Effector memory CD8-positive, alpha-beta T cell (primary cell): ENCODE measurements around the gene OR5J2.
"Not testable (repeated sequence)": the region's sequence is repeated elsewhere in the genome, so short reads cannot be mapped to it uniquely, and the experiment has no call there.

Experiments used
- ATAC-seq: fragments of 150-1000 bp; cut with Tn5 transposase; replicated peaks from 2 replicates; pipeline ENCODE4 v1.10.0; 2021; ENCODE audit warnings: mild to moderate bottlenecking, moderate library complexity
- DNase-seq, 3 experiments: peaks; one replicate each; pipeline ENCODE4 v3.0.0; 2021
- H3K27ac Mint-ChIP-seq, 2 donors: one replicate each; pipeline ENCODE4 v1.8.0; 2022; ENCODE audit warnings: mild to moderate bottlenecking in 2 of 2, mixed read lengths in 2 of 2, moderate library complexity in 2 of 2
- H3K27me3 Mint-ChIP-seq, 2 donors: one replicate each; pipeline ENCODE4 v1.8.0; 2022; ENCODE audit warnings: mixed read lengths in 2 of 2
- H3K36me3 Mint-ChIP-seq: one replicate; pipeline ENCODE4 v1.8.0; 2022; ENCODE audit warnings: mild to moderate bottlenecking, moderate library complexity, mixed read lengths; ENCODE audit not compliant: insufficient read depth
- H3K4me1 Mint-ChIP-seq, 2 donors: one replicate each; pipeline ENCODE4 v1.8.0; 2022; ENCODE audit warnings: low read depth in 2 of 2, mixed read lengths in 2 of 2
- H3K4me3 Mint-ChIP-seq, 2 donors: one replicate each; pipeline ENCODE4 v1.8.0; 2022; ENCODE audit warnings: mild to moderate bottlenecking in 2 of 2, mixed read lengths in 2 of 2, moderate library complexity in 2 of 2
- H3K9me3 Mint-ChIP-seq, 2 donors: one replicate each; pipeline ENCODE4 v1.8.0; 2022; ENCODE audit warnings: mixed read lengths in 2 of 2
- total RNA-seq, 9 experiments: gene quantifications; one replicate each; lab custom pipeline; 2026; lab: John Stamatoyannopoulos, UW

OR5J2 gene
- total RNA-seq: 0 reads per million in 9 experiments

- Mint-ChIP-seq H3K4me3 (no peak within 1 kb of the TSS), H3K9me3 (peaks cover 5 to 7% of the 10 kb centered on the region in 2 donors), H3K27me3 (no peaks in the 10 kb centered on the region), H3K27ac (no peak within 1 kb of the TSS), H3K36me3 (no peaks in the 10 kb centered on the region), H3K4me1 (no peaks in the 10 kb centered on the region)
- DNase-seq: no peak
- ATAC-seq: no peak
Observed at GRCh38 chr11:56176318-56176717, at the start of gene OR5J2. TSS of gene OR5J2 (plus strand) at chr11:56176618. CDS start at chr11:56176618, 0 bp downstream.

DNA sequence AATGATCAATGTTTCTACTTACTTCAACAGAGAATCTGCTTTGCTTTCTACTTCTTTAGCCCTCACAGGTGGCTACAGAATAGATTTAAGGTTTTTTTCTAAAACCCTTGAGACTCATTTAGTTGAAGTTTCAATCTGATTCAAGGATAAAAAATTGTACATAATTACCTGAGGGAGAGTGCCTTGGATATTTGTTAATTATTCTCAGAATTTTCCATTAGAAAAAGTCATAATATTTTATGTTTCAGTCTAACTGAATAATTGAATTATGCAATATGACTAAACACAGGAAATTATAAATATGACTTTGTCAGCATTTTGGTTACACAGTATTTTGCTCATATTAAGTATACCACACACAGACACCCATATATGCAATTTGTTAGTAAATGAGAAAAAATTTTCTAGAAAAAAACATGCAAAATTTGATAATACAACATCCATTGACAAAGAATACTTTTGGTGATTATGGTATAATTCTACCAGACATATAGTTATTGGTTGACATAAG lies 36.2 kb upstream of the OR5J2 start, which contains the start of gene OR8J3:
Gene OR8J3, minus strand, starts transcription at position 51 of the 511 bp plus-strand sequence. CDS start 2,483 bp downstream, outside the sequence.
- H3K4me3 Mint-ChIP-seq: no peak within 1 kb of the TSS
- peaks cover 0 to 6% of the 10 kb centered on the region in 2 donors for H3K9me3 Mint-ChIP-seq
- ATAC-seq (no peak), DNase-seq (no peak)
- H3K27me3 Mint-ChIP-seq: no peaks in the 10 kb centered on the region
- no peaks in the 10 kb centered on the region for H3K36me3 Mint-ChIP-seq
- H3K4me1 Mint-ChIP-seq: no peaks in the 10 kb centered on the region
- H3K27ac Mint-ChIP-seq: no peak within 1 kb of the TSS

DNA sequence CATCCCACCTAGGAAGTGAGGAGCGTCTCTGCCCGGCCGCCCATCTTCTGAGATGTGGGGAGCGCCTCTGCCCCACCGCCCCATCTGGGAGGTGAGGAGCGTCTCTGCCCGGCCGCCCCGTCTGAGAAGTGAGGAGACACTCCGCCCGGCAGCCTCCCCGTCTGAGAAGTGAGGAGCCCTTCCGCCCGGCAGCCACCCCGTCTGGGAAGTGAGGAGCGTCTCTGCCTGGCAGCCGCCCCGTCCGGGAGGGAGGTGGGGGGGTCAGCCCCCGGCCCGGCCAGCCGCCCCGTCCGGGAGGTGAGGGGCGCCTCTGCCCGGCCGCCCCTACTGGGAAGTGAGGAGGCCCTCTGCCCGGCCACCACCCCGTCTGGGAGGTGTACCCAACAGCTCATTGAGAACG lies 32.7 kb upstream of the OR5J2 start:
- not testable (repeated sequence) for DNase-seq, H3K4me3 Mint-ChIP-seq, ATAC-seq, H3K27me3 Mint-ChIP-seq, H3K4me1 Mint-ChIP-seq, H3K9me3 Mint-ChIP-seq, H3K27ac Mint-ChIP-seq, H3K36me3 Mint-ChIP-seq

DNA sequence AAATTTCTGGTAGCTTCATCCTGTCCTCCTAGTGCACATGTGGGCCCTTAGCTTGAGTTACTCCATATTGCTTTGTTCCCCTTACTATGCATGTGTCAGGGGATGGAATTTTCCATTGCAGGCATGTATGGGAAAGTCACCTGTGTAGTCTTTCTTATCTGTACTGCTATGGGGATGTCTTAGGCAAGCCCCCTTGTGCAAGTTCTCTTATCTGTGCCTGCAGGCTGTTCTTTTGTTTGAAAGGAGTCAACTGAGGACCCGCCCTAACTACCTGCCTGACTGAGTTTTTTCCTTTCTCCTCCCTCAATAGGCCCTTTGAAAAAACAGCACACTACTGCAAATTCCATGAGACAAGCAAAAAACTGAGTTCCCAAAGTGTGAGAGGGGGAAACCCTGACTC lies 25.0 kb upstream of the OR5J2 start:
- H3K4me3 Mint-ChIP-seq: no peak overlapping the region
- no peaks in the 10 kb centered on the region for H3K4me1 Mint-ChIP-seq
- no peaks in the 10 kb centered on the region for H3K27me3 Mint-ChIP-seq
- H3K27ac Mint-ChIP-seq: no peak overlapping the region
- DNase-seq: no peak
- ATAC-seq: no peak
- H3K36me3 Mint-ChIP-seq: no peaks in the 10 kb centered on the region
- H3K9me3 Mint-ChIP-seq: peaks cover 11 to 15% of the 10 kb centered on the region in 2 donors

GRCh38 chr11:56152333-56152732 lies 24.1 kb upstream of the OR5J2 start:
- no peaks in the 10 kb centered on the region for H3K4me1 Mint-ChIP-seq

DNA sequence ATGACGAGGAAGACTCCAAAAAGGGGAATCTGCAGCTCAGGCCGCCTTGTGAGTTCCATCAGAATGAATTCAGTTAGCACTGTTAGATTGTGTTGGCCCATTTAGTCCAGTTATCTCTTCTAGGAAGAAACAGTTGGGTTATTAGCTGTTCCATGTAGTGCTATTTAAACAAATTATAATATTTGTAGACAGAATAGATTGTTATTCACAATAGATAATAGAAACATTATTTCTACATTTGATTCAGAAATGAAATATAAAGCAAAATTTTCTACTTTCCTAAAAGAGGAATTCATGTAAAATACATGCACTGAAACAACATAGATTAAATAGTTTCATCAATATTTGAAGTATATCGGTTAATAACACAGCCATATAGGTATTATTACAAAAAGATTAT lies 16.2 kb upstream of the OR5J2 start, which contains the start of gene OR8K5:
Gene OR8K5, minus strand, starts transcription at position 101 of the 400 bp plus-strand sequence. Its CDS starts 0 bp downstream, at position 101.
- Mint-ChIP-seq H3K9me3 (peaks cover 7 to 19% of the 10 kb centered on the region in 2 donors), H3K36me3 (no peaks in the 10 kb centered on the region), H3K27ac (no peak within 1 kb of the TSS), H3K27me3 (no peaks in the 10 kb centered on the region), H3K4me3 (no peak within 1 kb of the TSS), H3K4me1 (no peaks in the 10 kb centered on the region)
- DNase-seq (no peak), ATAC-seq (no peak)

More at GRCh38 chr11:56152333-56152732, 24.1 kb upstream of the OR5J2 start:
- H3K36me3 Mint-ChIP-seq: no peaks in the 10 kb centered on the region
- DNase-seq: no peak
- ATAC-seq: no peak
- peaks cover 13 to 21% of the 10 kb centered on the region in 2 donors for H3K9me3 Mint-ChIP-seq
- no peak overlapping the region for H3K4me3 Mint-ChIP-seq
- no peak overlapping the region for H3K27ac Mint-ChIP-seq
- no peaks in the 10 kb centered on the region for H3K27me3 Mint-ChIP-seq

DNA sequence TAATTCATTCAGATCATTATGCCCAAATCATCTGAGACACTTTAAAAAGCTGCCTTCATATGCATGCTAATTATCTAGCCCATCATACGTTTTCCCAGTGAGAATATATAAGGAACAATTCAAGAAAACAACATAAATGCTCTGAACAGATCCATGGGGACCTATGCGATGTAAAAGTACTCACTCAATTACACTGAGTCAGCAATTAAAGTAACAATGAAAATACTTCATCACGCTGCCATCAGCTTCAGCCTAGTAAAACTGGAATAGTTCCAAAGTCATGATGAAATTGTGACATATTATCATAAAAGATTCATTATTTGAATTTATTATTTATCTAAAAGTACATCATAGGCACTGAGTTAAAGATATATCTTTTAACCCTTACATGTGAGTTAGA lies 12.6 kb upstream of the OR5J2 start:
- H3K4me1 Mint-ChIP-seq: no peaks in the 10 kb centered on the region
- no peak for DNase-seq
- H3K4me3 Mint-ChIP-seq: no peak overlapping the region
- H3K27ac Mint-ChIP-seq: no peak overlapping the region
- no peaks in the 10 kb centered on the region for H3K27me3 Mint-ChIP-seq
- H3K9me3 Mint-ChIP-seq: peaks cover 6 to 8% of the 10 kb centered on the region in 2 donors
- H3K36me3 Mint-ChIP-seq: no peaks in the 10 kb centered on the region
- ATAC-seq: no peak

DNA sequence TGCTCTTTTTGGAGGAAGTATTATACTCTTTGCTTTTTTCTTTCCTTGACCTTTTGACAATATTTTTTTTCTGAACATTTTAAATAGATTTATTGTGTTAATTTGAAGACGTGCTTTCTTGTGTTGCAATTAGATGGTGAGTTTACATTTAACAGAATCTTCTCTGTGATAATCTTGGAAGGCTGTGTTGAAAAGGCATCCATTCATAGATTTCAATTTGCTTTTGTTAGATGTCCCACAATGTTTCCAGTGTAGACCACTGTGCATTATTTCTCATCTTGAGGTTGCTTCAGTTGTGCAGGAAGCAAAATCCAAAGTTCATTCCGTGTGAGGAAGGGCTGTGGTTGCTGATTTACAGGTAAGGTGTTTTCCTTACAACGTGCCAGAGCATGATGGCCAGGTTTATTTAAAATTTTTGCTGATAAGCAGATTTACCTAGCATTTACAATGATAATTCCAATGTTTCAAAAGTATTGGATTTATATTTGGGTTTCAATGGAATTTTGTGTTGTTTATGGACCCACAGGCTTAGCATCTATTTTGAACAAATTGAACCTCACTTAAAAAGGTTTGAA lies 4.1 kb upstream of the OR5J2 start:
- peaks cover 5 to 7% of the 10 kb centered on the region in 2 donors for H3K9me3 Mint-ChIP-seq
- ATAC-seq: no peak
- H3K4me1 Mint-ChIP-seq: no peaks in the 10 kb centered on the region
- no peaks in the 10 kb centered on the region for H3K27me3 Mint-ChIP-seq
- DNase-seq: no peak
- no peak overlapping the region for H3K4me3 Mint-ChIP-seq
- H3K36me3 Mint-ChIP-seq: no peaks in the 10 kb centered on the region
- H3K27ac Mint-ChIP-seq: no peak overlapping the region

DNA sequence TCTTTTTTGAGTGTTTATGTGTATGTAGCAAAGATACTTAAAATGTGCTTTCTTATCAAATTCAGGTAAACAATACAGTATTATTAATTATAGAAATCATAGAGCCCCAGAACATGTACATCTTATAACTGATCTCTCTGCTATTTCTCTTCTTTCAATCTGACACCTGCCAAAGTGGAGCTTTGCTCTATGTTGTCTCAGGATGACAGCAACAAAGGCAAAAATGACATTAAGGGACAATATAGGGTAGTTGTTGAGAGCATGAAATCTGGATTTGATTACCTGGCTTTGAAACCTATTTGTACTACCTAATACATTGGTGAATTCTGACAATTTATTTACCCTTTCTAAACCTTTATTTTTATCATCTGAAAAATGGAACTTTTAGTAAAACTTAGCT lies 7.0 kb downstream of the OR5J2 start:
- Mint-ChIP-seq H3K4me3 (no peak overlapping the region), H3K9me3 (peaks cover 11 to 21% of the 10 kb centered on the region in 2 donors), H3K36me3 (no peaks in the 10 kb centered on the region), H3K27ac (no peak overlapping the region), H3K27me3 (no peaks in the 10 kb centered on the region), H3K4me1 (no peaks in the 10 kb centered on the region)
- no peak for ATAC-seq
- no peak for DNase-seq

DNA sequence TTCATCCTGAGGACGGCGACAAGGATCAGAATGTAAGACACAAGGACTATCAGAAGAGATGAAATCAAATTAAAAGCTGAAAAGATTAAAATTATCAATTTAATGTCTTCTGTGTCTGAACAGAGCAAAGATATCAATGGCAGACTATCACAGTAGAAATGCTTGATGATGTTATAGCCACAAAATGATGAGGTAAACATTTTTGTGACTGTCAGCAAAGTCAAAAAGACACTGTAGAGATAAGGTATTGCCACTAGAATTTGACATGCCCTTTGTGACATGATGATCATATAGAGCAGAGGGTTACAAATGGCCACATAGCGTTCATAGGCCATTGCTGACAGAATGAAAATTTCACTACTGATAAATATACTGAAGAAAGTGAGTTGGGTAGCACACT lies 12.2 kb downstream of the OR5J2 start:
- Mint-ChIP-seq H3K4me1 (no peaks in the 10 kb centered on the region), H3K9me3 (peaks cover 7 to 18% of the 10 kb centered on the region in 2 donors)

DNA sequence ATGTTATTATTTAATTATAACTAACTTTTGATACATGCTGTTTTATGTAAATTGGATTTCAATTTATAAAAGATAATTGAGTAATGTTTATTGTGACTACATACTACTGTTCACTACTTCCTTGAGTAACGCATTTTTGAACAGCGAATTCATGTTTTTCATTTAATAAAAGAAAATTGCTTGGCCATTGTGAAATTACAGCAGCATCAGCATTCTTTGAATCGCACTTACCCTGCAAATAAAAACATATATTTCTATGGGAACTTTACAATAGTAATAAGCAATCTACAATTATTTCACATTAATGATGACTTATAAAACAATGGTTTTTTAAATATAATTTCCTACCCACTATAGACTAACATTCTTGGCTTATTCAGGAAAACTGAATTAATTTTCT lies 20.3 kb downstream of the OR5J2 start:
- H3K36me3 Mint-ChIP-seq: no peaks in the 10 kb centered on the region
- H3K27me3 Mint-ChIP-seq: no peaks in the 10 kb centered on the region
- no peak for DNase-seq
- H3K9me3 Mint-ChIP-seq: peaks cover 6 to 7% of the 10 kb centered on the region in 2 donors
- no peak overlapping the region for H3K27ac Mint-ChIP-seq
- no peak overlapping the region for H3K4me3 Mint-ChIP-seq
- no peak for ATAC-seq
- no peaks in the 10 kb centered on the region for H3K4me1 Mint-ChIP-seq

More for the DNA sequence above, 12.2 kb downstream of the OR5J2 start:
- DNase-seq (no peak), ATAC-seq (no peak)
- Mint-ChIP-seq H3K27me3 (no peaks in the 10 kb centered on the region), H3K36me3 (no peaks in the 10 kb centered on the region), H3K27ac (no peak overlapping the region), H3K4me3 (no peak overlapping the region)

DNA sequence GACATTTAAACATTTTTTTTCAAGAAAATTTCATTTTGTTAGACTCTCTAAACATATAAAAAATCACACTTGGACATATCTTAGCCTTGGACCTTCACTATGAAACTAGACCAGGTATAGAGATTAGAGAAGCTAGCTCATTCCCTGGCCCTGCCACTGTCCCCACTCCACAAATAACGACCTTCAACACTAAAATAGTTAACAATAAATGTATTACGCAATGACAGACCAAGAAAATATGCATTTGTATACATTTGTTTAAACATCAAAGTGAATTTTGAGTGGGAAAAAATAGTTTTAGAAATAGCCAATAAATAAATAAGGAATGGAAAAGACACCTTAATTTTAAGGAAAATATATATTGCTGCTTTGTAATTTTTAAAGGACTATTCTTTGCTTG lies 20.9 kb downstream of the OR5J2 start:
- Mint-ChIP-seq H3K36me3 (no peaks in the 10 kb centered on the region), H3K4me1 (no peaks in the 10 kb centered on the region), H3K4me3 (no peak overlapping the region), H3K27me3 (no peaks in the 10 kb centered on the region), H3K9me3 (peaks cover 6 to 7% of the 10 kb centered on the region in 2 donors), H3K27ac (no peak overlapping the region)
- DNase-seq (no peak), ATAC-seq (no peak)

GRCh38 chr11:56207790-56208189 lies 31.4 kb downstream of the OR5J2 start:
- H3K27me3 Mint-ChIP-seq: no peaks in the 10 kb centered on the region
- no peaks in the 10 kb centered on the region for H3K4me1 Mint-ChIP-seq
- H3K36me3 Mint-ChIP-seq: peaks cover 2% of the 10 kb centered on the region
- DNase-seq (no peak), ATAC-seq (no peak)
- H3K9me3 Mint-ChIP-seq: peaks cover 15 to 17% of the 10 kb centered on the region in 2 donors
- no peak overlapping the region for H3K4me3 Mint-ChIP-seq
- no peak overlapping the region for H3K27ac Mint-ChIP-seq

DNA sequence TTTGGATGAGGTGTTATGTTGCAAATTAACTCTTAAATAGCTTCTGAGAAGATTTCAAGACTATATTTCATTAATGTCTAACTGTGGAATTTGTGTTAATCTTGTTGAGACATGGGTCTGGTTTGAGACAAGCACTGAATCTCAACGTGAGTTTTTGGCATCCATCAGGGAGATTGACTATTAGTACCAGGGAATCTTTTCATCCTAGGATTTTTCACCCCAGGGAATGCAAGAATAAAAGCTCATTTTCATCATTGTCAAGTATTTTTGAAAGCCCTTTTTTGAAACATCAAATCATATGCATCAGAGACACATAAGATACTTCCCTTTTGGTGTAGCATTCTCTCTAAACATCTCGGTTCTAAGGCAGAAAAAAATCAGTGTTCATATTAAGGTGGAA lies 38.1 kb downstream of the OR5J2 start:
- ATAC-seq (no peak), DNase-seq (no peak)
- Mint-ChIP-seq H3K4me3 (no peak overlapping the region), H3K27me3 (no peaks in the 10 kb centered on the region), H3K36me3 (no peaks in the 10 kb centered on the region), H3K27ac (no peak overlapping the region), H3K9me3 (peaks cover 14 to 34% of the 10 kb centered on the region in 2 donors), H3K4me1 (no peaks in the 10 kb centered on the region)
